Embryonic facial prominence (tissue), 1 donor: ENCODE data around the gene TRPM1.
"Not testable (repeated sequence)": the region's sequence is repeated elsewhere in the genome, so short reads cannot be mapped to it uniquely, and the experiment has no call there.

Experiments
- DNase-seq: peaks from one replicate; pipeline ENCODE4 v3.0.0-alpha.2; 2016; ENCODE audit errors: extremely low spot score

Gene TRPM1

DNA sequence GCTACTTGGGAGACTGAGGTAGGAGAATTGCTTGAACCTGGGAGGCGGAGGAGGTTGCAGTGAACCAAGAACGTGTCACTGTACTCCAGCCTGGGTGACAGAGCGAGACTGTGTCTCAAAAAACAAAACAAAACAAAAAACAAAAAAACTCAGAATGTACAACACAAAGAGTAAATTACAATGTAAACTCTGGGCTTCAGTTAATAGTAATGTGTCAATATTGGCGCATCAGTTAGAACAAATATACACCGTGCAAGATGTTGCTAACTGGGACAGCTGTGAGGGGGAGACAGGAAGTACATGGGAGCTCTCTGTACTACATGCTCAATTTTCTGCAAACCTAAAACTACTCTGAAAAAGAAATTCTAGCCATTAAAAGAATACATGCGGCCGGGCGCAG, 23.5 kb upstream of the TRPM1 start:
- no peak for DNase-seq

DNA sequence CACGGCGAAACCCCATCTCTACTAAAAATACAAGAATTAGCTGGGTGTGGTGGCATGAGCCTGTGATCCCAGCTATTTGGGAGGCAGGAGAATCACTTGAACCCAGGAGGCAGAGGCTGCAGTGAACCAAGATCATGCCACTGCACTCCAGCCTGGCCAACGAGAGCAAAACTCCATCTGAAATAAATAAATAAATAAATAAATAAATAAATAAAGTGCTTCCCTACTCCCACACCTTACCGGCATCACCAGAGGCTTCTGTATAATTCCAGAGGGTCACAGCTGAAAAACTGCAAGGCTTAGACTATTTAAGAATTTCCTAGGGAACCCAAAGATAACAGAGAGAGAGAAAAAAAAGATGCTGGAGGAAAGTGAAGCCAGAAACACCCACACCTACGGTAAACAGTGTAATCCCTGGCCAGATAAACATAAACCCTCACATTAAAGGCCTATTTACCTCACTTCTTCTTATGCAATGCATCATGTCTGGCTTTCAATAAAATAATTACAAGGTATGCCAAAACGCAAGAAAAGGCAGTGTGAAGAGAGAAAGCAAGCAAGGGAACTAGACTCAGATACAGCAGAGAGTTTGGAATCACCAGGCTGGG, 15.0 kb upstream of the TRPM1 start:
- no peak for DNase-seq

DNA sequence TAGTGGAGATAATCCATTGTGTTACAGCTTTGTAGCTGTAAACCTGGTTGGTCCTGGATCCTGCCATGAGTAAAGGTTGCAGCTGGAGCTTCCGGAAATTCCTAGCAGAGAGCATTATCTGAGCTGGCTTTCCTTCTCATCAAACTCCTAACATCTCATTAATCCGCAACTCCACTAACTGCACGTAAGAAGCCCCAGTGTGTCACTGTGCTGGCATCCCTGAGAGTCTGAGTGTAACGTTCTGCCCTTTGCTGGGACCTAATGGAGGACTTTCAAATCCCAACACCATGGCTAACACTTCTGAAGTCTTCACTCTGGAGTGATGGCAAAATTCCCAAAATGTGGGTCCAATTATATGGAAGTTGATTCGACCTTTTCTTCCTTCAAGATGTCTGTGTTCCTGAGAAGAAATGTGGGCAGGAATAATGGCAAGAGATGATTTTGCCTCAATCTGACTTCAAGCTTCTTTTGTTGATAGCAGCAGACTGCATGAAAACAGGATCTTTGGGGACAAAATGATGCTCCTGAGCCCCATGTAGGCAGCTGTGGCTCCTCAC, 9.6 kb upstream of the TRPM1 start:
- no peak for DNase-seq

DNA sequence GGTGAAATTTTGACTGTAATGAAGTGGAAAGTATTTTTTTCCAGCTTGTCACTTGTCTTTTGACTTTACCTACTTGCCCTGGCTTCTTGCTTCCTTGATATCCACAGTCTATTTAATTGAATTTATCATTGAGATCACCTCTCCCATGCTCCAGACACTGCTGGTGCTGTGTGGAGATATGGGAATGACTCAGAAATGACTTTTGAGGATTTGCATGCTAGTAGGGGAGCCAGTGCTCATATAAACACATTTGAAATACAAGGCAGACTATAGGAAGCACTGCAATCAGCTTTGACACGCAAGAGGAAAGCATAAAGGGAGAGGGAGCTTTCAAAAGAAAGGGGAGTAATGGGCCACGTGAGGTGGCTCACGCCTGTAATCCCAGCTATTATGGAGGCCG, 7.3 kb upstream of the TRPM1 start:
- DNase-seq = no peak

DNA sequence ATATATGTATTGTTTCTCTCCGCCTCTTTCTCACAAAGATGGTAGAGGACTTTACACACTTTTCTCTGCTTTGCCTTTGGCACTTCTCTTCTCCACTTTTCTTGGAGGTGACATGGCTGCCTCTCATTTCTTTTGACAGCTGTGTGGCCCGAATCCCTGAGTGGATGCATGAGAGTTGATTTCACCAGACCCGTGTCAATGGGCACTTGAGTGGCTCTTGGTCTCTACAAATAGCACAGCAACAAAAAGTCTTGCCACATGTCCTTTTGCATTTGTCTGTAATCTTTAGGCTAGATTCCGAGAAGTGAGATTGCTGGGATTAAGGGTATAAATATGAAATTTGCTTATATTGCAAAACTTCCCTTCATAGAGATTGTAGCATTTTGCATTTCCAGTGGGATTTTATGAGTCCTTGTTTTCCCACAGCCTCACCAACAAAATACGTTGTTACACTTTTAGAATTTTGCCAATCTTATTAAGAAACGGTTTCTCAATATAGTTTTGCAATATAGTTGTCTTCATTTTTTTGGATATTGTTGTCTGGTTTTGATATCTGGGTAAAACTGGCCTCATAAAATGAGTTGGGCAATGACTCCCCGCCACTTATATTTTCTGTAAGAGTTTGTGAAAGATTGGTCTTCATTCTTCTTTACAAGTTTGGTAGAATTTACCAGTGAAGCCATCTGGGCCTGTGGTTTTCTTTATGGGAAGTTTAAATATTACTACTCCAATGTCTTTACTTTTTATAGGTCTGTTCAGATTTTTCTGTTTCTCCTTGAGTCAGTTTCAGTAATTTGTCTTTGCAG, 5.2 kb upstream of the TRPM1 start:
- DNase-seq = no peak

DNA sequence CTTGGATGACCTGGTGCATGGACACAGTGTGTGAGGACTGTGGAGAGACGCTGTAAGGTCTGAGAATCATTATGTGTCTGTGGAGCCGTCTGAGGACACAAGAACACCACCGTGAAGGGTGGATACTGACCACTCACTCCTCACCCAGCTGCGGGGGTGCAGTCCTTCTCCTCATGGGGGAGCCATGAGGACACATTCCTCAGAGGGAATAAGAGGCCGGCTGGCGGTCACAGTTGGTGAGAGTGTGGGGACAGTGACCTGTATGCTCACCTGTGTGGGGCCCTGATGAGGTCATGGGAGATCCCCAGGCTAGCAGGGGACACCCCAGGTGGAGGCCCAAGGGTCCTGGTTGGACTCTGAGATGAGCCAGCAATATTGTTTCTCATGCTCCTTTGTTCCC, 2.5 kb upstream of the TRPM1 start:
- DNase-seq = no peak

DNA sequence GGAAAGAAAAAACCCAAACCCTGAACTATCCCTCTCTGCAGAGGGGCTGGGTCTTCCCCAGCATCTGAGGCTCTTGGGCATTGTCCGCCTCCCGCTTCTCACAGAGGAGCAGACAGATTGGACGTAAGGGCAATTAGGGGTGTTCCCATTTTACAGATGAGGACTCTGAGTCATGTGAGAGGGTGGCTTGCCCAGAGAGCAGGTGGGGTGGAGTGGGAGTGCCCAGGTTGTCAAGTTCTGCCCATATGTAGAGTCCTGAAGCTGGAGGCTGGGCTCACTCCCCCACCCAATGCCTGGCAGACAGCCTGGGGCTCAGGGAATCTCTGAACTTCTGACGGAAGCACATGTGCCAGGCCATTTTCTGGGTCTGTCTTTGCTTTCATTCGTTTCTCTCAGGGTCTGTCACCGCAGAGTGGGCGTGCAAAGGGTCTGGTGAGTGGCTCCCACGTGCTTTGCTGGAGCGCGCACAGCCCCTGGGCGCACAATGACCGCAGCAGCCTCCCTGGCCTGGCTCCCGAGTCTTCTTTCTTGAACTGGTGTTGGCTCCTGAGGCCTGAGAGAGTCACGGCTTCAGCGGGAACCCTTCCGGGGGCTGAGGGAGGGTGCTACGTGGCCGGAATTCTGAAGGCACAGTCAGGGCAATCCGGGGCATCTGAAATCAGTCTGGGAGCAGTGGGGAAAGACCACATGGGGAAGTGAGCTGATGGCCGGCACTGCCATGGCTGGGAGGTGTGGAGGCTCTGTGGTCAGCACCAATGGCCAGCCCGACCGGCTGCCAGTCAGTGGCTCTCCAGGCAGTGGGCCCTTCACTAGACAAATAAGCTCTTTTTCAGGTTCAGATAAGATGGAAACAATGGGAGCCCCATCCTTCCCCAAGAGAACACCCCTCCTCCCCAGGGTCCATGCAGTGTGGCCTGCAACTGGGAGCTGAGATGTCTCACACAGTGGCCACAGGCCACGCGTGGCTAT, 1.1 kb upstream of the TRPM1 start:
- no peak for DNase-seq

DNA sequence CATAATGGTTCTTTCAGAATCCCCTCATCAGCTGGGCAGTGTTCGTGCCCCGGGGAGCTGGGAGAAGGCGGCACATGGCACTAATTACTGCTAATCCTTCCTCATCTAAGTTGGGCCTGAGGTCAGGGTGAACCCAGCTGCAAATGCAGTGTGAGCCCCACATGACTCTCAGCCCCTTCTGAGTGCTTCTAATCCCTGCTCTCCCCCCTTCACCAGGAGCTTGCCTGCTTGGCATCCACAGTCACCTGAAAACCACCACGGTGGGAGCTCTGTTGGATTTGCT, 455 bp upstream of the TRPM1 start:
- DNase-seq = no peak

DNA sequence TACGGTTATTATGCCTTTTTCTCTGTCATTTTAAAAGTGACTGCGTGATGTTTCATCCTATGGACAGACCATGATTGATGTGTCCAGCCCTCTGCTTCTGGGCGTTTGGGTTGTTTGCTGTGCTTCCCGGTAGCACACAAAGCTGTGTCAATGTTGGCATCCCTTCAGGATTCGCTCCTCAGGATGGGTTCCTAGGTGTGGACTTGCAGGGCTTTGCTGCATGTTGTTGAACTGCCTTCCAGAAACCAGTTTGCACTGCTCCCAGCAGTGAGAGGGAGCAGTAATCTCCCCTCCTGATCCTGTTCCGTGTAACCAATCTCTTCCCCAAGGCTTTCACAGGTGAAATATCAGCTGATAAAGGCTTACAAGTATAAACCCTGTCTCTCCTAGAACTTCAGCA, 787 bp downstream of the TRPM1 start:
- DNase-seq = no peak

DNA sequence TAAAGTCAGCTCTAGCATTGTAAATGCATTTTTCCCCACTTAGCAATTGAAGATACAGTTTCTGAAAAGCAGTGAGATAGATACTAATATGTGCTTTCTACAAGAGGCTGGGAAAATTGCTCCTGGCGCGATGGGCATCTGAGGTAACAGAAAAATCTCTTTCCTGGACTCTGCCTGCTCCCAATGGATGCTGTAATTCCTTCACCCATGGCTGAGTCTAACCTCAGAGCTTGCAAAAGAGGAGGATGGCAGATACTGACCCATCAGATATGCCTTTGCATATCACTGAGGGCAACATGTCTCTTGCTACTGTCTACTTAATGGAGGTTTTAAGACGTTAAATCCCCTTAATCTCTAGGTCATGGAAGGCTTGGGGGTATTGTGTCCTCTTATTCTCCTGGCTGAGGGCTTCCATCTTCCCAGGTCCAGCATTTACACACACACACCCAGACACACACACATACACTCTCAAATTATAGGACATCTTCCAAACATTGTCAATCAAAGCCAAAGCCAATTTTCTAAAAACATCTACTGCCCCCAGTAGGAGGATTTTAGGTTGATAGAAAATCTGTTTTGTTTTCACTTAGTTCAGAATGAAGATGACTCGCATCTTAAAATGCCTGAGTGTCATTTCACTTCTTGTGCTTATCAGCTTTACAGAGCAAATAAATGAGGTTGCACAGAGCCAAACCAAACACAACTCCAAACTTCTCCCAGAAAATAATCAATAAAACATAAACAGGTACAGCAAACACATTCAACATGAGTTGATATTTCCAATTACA, 2.4 kb downstream of the TRPM1 start:
- no peak for DNase-seq

DNA sequence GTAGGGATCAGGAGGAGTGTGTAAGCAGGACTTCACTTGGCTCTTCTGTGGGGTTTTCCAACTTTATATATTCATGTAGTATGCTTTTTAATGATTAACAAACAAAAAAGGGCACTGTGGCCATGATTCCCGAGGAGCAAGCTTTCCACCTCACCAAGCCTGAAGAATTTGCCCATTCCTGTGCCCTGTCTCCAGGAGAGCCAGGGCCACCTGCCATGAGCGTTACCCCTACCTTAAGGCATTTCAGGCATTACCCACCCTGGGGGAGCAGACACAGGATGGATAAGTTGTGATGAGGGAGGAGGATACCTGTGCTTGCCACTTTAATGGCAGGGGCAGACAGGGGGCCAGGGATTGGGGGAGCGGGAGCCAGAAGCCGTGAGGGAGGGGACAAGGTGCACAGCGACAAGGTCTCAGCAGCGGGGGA, 3.0 kb downstream of the TRPM1 start:
- no peak for DNase-seq

DNA sequence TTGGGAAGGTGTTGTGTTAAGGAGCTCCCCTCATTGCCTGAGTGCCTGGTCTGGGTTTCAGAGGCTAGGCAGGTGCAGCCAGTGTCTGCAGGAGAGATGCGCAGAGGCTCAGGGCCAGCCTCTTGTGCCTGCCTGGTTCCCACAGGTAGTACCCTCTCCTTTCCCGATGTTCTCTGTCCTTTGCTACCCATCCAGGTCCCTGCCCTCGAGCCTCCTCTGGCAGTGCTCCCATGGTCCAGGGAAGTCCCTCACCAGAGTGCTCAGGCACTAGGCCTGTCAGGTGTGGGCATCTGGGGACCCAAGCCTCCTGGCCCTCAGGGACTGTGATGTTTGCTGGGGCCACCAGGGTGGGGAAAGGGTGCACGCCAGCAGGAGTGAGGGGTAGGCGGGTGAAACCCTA, 5.0 kb downstream of the TRPM1 start:
- no peak for DNase-seq

DNA sequence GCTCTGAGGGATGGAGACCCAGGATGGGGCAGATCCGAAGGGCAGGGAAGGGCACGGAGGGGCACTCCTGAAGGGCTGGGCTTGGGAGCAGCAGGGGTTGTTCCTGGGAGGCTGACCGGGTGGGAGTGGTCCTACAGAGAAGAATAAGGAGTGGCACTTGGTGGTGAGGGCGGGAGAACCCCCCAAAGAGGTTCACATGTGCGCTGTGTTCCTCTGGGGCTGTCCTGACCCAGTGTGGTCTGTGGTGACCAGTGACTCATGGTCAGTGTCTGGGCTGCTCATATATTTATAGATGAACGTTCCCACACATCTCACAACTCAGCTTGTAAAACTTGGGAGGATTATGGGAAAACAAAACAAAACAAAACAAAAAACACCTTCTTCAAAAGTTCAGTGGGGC, 10.0 kb downstream of the TRPM1 start:
- DNase-seq = no peak

DNA sequence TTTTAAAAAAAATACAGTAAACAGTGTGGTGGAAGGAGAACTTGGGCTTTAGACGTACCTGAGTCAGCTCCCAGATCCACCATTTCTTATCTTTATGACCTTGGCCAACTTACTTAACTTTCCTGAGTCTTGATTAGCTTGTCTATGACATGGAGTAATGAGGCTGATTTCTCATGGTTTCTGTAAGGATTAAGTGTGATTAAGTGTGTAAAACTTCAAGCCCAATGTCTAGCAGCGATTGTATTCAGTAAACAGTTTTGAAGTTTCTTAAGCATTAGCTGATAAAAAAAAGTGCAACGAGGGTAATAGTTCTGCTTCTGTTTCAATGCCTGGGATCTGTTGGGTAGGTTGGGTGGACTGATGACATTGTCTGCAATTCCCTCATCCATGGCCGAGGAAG, 10.8 kb downstream of the TRPM1 start:
- no peak for DNase-seq

DNA sequence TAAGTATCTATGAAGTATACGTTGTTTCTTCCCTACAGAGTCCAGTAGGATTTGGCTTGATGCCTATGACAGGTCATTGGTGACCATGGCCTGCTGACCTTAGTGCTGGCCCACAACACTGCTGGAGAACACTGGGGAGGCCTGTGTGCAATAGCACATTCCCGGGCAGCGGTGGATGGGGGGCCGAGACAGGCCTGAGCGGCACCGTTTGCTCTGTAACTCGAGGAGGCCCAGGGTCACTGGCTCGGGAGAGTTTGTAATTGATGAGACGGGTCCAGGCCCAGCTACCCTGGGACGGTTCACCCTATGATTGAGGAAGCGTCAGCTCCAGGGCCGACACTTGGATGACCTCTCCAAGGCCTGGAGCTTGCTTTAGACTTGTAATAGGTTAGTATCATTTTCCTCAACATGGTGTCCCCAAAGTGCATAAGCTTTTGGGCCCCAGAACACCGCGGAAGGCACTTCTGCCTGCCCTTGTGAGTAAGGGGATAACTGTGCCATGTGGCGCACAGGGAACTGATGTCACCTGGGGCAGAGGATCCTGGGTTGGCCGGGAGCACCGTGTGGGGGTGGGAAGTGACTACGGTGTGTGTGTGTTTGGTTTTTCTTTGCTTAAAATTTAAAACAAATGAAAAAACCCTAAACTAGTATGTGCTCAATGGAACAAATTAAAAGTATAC, 12.0 kb downstream of the TRPM1 start:
- DNase-seq = no peak

DNA sequence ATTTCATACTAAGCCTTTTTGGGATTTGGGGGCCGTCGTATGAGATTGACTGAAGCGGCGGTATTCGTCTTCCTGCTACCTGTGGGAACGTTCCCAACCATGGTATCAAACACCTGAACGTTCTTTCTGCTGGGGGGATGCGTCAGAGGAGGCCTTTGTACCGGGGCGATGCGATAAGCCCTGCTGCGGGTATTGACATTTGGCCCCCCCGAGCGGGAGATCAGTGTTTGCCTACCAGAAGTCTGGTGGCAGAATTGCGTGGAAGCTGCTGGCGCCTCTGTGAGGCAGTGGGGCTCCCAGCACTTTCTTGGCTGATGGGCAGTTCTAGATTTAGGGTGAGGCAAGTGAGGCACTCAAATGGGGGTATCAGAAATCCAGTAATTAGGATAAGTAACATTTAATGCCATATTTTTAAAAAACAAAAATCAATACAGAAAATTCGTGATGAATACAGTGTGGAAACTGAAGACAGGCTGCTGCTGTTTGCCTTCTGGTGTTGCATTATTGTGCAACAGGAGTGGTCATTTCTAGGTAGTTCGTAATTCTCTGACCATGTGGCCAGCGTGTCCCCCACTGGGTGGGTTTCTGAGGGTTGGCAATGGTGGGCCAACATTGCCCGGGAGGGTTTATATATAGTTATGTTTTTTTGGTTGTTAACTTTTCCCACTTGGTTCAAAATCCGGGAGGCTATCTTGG, 12.7 kb downstream of the TRPM1 start:
- no peak for DNase-seq

DNA sequence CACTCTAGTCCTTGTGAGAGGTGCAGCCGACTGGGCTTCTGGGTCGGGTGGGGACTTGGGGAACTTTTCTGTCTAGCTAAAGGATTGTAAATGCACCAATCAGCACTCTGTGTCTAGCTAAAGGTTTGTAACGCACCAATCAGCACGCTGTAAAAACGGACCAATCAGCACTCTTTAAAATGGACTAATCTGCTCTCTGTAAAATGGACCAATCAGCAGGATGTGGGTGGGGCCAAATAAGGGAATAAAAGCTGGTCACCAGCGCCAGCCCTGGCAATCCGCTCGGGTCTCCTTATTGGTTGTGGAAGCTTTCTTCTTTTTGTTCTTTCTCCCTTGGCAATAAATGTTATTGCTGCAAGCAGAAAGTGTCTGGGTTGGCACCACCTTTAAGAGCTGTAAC, 13.5 kb downstream of the TRPM1 start:
- DNase-seq = not testable (repeated sequence)

DNA sequence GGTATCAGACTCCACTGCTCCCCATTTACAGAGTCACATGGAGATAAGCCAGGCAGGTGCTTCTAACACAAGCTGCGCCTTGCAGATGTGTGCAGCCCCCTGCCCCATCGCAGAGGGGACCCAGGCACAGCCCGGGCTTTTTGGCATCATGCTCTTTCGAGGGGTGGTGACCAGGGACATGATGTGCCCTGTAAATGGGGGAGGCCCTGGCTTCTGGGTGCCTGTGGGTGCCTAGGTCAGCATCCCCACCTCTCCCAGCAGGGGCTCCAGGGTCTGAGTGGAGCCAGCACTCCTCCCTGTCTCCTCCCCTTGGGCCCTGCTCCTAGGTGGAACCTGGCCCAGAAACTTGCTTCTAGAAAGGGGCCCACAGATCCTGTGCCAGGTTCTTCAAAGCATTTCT, 15.2 kb downstream of the TRPM1 start:
- no peak for DNase-seq

DNA sequence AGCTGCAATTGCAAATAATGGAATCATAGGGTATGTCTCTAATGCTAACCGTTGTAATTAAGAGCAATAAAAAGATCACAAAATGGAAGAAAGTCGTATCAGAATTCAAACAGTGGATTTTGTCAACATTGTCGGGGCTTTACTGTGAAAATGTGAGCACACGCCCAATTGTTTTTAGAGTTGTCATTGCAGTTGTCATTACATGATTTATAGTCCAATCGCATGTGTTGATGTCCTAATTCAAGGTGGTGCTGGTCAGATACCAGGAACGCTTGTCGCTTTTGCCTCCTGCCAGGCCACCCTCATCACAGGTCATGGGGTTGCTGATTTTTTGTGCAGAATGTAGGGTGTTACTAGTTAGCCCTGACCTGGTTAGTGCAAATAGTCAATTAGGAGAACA, 16.2 kb downstream of the TRPM1 start:
- DNase-seq = no peak

DNA sequence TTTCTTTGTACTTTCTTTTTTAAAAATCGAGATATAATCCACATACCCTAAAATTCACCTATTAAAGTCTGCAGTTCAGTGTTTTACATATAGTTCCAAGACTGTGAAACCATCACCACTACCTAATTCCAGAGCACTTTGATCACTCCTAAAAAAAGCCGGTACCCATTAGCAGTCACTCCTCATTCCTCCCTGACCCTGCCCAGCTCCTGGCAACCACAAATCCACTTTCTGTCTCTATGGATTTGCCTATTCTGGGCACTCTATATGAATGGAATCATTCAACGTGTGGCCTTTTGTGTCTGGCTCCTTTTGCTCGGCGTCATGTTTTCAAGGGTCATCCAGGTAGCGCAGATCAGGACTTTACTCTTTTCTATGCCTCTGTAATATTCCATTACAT, 17.3 kb downstream of the TRPM1 start:
- DNase-seq = no peak
